CD4-positive, alpha-beta T cell treated with Interleukin-12 subunit alpha and Interleukin-12 subunit beta, for 1 hour (primary cell): ENCODE data around the gene TNFAIP8.

ENCODE experiments used
- DNase-seq: peaks from one replicate; pipeline ENCODE4 v3.0.0-alpha.2; 2020

The TNFAIP8 gene

GRCh38 chr5:119355685-119356611 lies at the start of gene TNFAIP8:
Gene TNFAIP8 (plus strand): TSS chr5:119356019. CDS start chr5:119356091, 72 bp downstream.
- peak; percentile 52 for DNase-seq

- DNase-seq: no peak
Observed at GRCh38 chr5:119307170-119307569, 48.6 kb upstream of the TNFAIP8 start.

- no peak for DNase-seq
Observed at GRCh38 chr5:119309326-119309725, 46.5 kb upstream of the TNFAIP8 start.

- DNase-seq: no peak
Observed at GRCh38 chr5:119311688-119312087, 44.1 kb upstream of the TNFAIP8 start.

- DNase-seq: no peak
Observed at GRCh38 chr5:119312403-119312802, 43.4 kb upstream of the TNFAIP8 start.

GRCh38 chr5:119313197-119313596 lies 42.6 kb upstream of the TNFAIP8 start:
- DNase-seq: no peak

GRCh38 chr5:119313658-119314605 lies 41.9 kb upstream of the TNFAIP8 start:
- DNase-seq: no peak

GRCh38 chr5:119315516-119315949 lies 40.3 kb upstream of the TNFAIP8 start:
- DNase-seq: peak; percentile 77

- DNase-seq: no peak
Observed at GRCh38 chr5:119316086-119316485, 39.7 kb upstream of the TNFAIP8 start.

GRCh38 chr5:119316906-119317305 lies 38.9 kb upstream of the TNFAIP8 start:
- no peak for DNase-seq

- peak; percentile 56 for DNase-seq
Observed at GRCh38 chr5:119318256-119318894, 37.4 kb upstream of the TNFAIP8 start.

- DNase-seq: no peak
Observed at GRCh38 chr5:119319401-119319800, 36.4 kb upstream of the TNFAIP8 start.

GRCh38 chr5:119319890-119320289 lies 35.9 kb upstream of the TNFAIP8 start:
- no peak for DNase-seq

GRCh38 chr5:119321569-119322311 lies 34.1 kb upstream of the TNFAIP8 start:
- no peak for DNase-seq

- DNase-seq: no peak
Observed at GRCh38 chr5:119322312-119322947, 33.4 kb upstream of the TNFAIP8 start.

GRCh38 chr5:119322948-119323537 lies 32.8 kb upstream of the TNFAIP8 start:
- peak; percentile 39 for DNase-seq

GRCh38 chr5:119323601-119324000 lies 32.2 kb upstream of the TNFAIP8 start:
- no peak for DNase-seq

GRCh38 chr5:119324842-119325241 lies 31.0 kb upstream of the TNFAIP8 start:
- no peak for DNase-seq

GRCh38 chr5:119327018-119327417 lies 28.8 kb upstream of the TNFAIP8 start:
- DNase-seq: no peak

GRCh38 chr5:119328753-119329602 lies 26.8 kb upstream of the TNFAIP8 start:
- peak; percentile 73 for DNase-seq
